H1 (cell line): ENCODE results near the gene GRIA1. TPM values are rescaled to one million over a fixed set of nuclear protein-coding genes. Genes with fewer than 3 reads are reported as not detected.

ENCODE experiments used
- BACH1 ChIP-seq: IDR thresholded peaks from 2 replicates; pipeline ENCODE4 v1.6.1; 2012; ENCODE audit warnings: low read length, improper control_type of control experiment
- RFX5 ChIP-seq: IDR thresholded peaks from 2 replicates; pipeline ENCODE4 v1.6.1; 2011; ENCODE audit warnings: low read depth, low read length, improper control_type of control experiment, borderline replicate concordance
- SP4 ChIP-seq: IDR thresholded peaks from 2 replicates; pipeline ENCODE4 v1.6.1; 2012; ENCODE audit warnings: low read length, inconsistent platforms
- TEAD4 ChIP-seq: IDR thresholded peaks from 2 replicates; pipeline ENCODE4 v1.6.1; 2012; ENCODE audit warnings: low read depth, low read length, inconsistent platforms, mixed read lengths
- polyA plus RNA-seq, 7 experiments: library from polyadenylated mRNA; depleted of rRNA in 3 of 7; stranded (reverse) in 5 of 7; unstranded in 2 of 7; fragments of >200 nt in 5 of 7; fragments of 200-250 nt in 2 of 7; gene quantifications; 1 replicate in 5 of 7; 2 replicates in 1 of 7; 4 replicates in 1 of 7; pipeline versions ENCODE4 v1.2.1 to v1.2.3, GENCODE V29; 2011 to 2013; ENCODE audit warnings: missing spikeins in 2 of 7, mixed read lengths in 2 of 7
- total RNA-seq: library from RNA; stranded (reverse); fragmentation: NEBNext Ultra II Directional; extraction: Animal tissue kit (Norgen Biotek cat#: 25700); gene quantifications from 2 replicates; pipeline ENCODE4 v1.2.1, GENCODE V29; 2021

The GRIA1 gene
- total and polyA plus RNA-seq, 2 of the 8 experiments (the other 6 are each of a cell fraction or from before 2014, with no cell fraction given) = 0.97 to 2.5 TPM

- TF ChIP-seq TEAD4 (no peak), RFX5 (no peak), BACH1 (no peak), SP4 (no peak)
- TF ChIP-seq, all 59 proteins: peak for 0
These were observed 185.9 kb downstream of the GRIA1 start (continued) for GRCh38 chr5:153676406-153676805.
